Measurements from ENCODE around the gene EXO1.

EXO1 gene

GRCh38 chr1:241896670-241896962 lies 48.6 kb downstream of the EXO1 start:
- DNase-seq: no peak

DNA sequence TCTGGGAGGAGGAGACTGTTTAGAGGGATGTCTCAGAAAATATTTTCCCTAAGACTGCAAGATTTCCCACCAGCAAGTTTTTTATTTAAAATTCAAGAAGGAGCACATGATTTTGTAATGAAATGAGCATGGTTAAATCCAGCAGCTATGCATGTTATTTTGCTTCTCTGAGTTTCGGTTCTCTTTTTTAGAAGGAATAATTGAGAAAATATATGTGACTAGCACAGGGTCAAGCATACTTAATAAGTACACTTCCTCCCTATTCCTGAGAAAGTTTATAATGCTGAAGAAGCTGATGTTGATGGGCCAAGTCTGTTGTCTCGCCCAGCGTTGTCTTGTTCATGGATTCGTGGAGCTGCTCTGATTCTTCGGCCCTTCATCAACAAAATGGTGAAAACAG lies 51.2 kb downstream of the EXO1 start:
- no peak for DNase-seq

- no peak for DNase-seq
Measured at GRCh38 chr1:241900381-241900780, 52.4 kb downstream of the EXO1 start.

GRCh38 chr1:241902391-241903065 lies 54.5 kb downstream of the EXO1 start:
- no peak for DNase-seq

GRCh38 chr1:241916196-241916595 lies 68.2 kb downstream of the EXO1 start:
- DNase-seq: no peak

DNA sequence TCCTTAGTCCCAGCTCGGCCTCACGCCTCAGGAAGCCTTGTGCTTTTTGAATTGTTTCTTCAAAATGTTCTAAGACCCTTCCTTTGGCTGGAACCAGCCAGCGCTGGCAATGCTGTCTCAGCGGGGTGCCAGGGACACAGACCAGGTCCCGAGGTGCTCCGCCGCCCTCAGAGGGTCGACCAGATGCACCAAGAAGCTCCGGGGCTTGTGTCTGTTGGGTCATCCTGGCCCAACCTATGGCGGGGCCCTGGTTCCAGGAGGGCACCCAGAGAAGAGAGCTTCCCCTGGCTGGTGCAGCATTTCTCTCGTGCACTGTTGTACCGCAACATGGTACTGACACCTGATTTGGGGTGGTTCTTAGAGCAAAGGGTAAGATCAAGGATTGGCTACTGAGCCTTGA lies 69.5 kb downstream of the EXO1 start:
- no peak for DNase-seq

DNA sequence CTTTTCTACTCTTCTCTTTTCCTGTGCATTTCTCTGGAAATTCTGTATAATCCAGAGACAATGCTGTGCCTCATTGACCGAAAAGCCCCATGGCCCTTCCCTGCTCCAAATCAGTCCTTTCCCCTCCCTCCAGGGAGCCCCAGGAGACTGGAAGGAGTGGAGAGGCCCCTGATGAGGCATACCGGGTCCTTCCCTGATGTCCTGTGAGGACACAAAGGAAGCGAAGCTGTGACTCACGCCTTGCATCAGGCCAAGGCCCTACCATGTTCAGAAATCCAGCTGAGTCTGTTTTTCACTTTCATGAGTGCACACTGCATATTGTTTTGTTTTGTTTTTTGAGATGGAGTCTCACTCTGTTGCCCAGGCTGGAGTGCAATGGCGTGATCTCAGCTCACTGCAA lies 70.9 kb downstream of the EXO1 start:
- no peak for DNase-seq

DNA sequence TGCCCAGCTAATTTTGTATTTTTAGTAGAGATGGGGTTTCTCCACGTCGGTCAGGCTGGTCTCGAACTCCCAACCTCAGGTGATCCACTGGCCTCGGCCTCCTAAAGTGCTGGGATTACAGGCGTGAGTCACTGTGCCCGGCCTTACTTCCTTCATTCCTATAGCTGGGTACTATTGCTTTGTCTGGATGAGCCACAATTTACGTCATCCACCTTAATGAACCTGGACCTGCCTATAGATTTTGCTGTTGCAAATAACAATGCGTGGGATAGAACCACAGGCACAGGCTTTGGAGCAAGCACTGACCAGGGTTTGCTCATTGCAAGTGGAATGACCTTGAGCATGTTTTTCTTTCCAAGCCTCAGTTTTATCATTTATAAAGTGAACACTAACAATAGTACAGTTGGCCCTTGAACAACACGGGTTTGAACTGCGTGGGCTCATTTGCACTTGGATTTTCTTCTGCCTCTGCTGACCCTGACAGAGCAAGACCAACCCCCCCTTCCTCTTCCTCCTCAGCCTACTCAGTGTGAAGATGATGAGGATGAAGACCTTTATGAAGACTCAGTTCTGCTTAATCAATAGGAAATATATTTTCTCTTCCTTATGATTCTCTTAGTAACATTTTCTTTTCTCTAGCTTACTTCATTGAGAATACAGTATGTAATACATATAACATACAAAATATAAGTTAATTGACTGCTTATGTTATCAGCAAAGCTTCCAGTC lies 76.2 kb downstream of the EXO1 start:
- no peak for DNase-seq

DNA sequence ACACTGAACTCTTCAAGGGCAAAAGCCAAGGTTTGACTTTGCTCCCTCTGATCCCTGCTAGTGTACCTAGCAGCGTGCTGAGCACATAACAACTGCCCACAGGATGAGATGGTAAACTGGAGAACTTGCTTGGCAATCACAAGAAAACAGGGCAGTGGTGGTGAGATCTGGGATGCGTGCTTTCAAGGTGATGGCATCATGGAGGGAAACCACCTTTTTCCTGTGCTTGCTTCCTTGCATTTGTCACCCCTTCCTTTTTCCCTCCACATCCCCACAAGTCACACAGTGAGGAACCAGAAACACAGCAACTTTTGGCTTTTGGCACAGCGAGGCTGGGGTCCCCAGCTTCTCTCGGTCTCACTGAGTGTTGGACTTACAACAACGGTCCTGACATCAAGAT lies 78.1 kb downstream of the EXO1 start:
- DNase-seq: no peak

GRCh38 chr1:241927321-241927720 lies 79.3 kb downstream of the EXO1 start:
- no peak for DNase-seq

DNA sequence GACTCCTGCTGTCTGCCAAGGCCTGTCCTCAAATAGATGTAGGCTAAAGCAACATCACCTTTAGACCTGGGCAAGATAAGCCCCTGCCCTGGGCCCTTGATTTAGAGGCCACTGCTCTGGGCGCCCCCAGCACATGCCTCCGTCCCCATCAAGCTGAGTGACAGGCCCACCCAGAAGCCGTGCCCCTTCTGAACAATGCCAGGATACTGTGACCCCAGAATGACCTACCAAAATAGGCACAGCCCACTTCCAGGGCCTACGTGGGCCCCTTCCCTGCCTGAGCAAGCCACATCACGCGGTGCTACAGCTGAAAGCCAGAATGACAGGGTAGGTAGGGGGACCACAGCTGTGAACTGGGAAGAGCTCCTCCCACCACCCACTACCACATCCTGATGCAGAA lies 84.8 kb downstream of the EXO1 start:
- DNase-seq: no peak

- no peak for DNase-seq
Measured at GRCh38 chr1:241934201-241934848, 86.3 kb downstream of the EXO1 start.

GRCh38 chr1:241934866-241935265 lies 86.9 kb downstream of the EXO1 start:
- no peak for DNase-seq

Data from NCI-H510A (cell line).